ENCODE data around the gene SLFN12L. TPM values are rescaled to one million over a fixed set of nuclear protein-coding genes. Genes with fewer than 3 reads are reported as not detected.
"Not testable (repeated sequence)": the region's sequence is repeated elsewhere in the genome, so short reads cannot be mapped to it uniquely, and the experiment has no call there.

SLFN12L gene
- total RNA-seq (2014; rRNA removed; shearing (Covaris generic)) = 0.72 and 1.4 TPM in 2 replicates

DNA sequence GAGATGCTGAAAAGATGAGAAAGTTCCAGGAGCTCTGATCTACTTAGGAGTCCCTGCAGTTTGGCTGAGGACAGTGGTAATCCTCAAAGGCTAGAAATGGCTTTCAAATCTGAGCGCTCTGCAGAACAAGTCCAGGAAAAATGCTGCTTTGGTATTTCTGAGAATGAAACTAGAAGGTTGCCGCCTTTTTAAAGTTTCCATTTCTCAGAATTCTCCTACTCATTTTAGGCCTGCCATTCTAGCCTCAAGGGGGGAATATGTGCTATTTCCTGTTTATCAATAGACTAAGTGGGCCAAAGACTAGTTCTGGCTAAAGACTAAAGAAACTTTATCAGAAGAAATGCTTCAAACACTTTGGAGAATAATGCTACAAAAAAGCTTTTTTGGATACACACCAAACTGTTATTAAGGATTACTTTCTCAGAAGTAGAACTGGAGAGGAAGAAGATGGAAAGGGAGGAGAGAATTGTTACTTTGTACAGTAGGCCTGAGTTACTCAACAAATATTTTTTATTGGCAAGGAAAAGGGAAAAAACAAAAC is at the start of gene SLFN12L:
SLFN12L (minus strand) TSS at position 78 of the 541 bp plus-strand sequence. CDS start 15,314 bp downstream, outside the sequence.
- Histone ChIP-seq H3K4me3 (no peak within 1 kb of the TSS), H3K27me3 (replicated peaks) (no peaks in the 10 kb centered on the region), H3K9me3 (replicated peaks) (no peaks in the 10 kb centered on the region), H3K36me3 (no peaks in the 10 kb centered on the region), H3K27ac (no peak within 1 kb of the TSS), H3K4me1 (replicated peaks) (peaks cover 17% of the 10 kb centered on the region)
- no peak for DNase-seq (ENCODE audit: low read depth in 1 of 2, low spot score in 2 of 2)

DNA sequence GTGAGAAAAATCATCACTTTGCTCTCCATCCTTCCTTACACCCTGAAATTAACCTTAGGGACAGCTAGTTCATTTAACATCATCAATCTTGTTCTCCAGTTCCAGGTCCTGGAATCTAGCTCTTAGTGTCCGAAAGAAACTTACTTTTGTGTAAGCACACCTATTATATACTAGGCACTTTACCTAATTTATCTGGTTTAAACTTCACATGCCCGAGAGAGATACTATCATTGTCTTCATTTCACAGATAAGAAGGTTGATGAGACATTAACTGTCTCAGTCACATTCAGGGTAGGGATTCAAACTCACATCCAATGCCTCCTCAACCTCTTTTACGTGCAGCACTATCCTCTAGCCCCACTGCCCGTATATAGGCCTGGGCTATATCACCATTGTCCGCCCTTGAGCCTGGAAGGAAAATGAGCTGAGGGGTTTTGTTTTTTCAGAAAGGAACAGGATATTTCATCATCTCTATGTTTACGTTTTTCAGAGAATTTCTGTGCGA is 49.1 kb upstream of the SLFN12L start:
- DNase-seq (ENCODE audit: low read depth in 1 of 2, low spot score in 2 of 2) = peak in 1 of 2 experiments; percentile 3
- Histone ChIP-seq H3K4me1 (replicated peaks) (peaks cover 41% of the 10 kb centered on the region), H3K27me3 (replicated peaks) (no peaks in the 10 kb centered on the region), H3K27ac (peak overlapping the region; percentile 94), H3K4me3 (peak overlapping the region; percentile 81), H3K9me3 (replicated peaks) (no peaks in the 10 kb centered on the region), H3K36me3 (peaks cover 22% of the 10 kb centered on the region)

DNA sequence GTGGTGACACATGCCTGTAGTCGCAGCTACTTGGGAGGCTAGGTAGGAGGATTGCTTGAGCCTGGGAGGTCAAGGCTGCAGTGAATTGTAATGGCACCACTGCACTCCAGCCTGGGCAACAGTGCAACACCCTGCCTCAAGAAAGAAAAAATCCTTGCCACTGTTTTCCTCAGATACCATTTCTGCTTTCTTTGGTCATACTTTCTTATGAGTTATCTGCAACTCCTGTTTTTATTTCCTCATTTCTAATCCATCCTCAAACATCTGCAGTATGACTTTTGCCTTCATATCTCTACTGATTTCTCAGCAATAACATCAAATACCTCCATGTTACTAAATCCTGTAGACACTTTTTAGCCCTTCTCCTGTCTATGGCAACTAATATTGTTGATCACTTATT is 46.6 kb upstream of the SLFN12L start:
- no peaks in the 10 kb centered on the region for H3K27me3 ChIP-seq (replicated peaks)
- no peaks in the 10 kb centered on the region for H3K9me3 ChIP-seq (replicated peaks)
- peaks cover 14% of the 10 kb centered on the region for H3K36me3 ChIP-seq
- H3K4me1 ChIP-seq (replicated peaks) = peaks cover 26% of the 10 kb centered on the region
- H3K4me3 ChIP-seq = no peak overlapping the region
- H3K27ac ChIP-seq = no peak overlapping the region
- no peak for DNase-seq (ENCODE audit: low read depth in 1 of 2, low spot score in 2 of 2)

DNA sequence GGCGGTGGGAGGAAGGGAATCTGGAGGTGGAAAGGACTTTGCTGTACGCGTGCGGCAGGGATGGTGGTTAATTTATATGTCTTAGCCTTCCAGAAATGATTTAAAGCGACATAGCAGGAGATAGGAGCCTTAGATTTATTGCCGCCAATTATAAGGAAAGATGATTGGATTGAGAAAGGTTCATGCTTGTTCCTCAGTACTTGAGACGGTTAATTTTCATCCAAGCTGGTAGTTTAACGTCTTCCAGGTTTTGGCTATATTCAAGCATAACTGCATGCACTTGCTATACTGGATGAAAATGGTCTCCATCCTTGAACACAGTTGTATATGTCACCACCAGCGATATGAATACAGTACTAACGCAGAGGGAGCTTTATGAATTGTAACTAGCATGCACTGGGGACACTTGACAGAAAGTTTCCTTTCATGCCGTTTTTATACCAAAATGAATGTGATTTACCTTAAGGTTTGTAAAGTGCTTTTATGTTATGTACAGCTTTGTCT is 41.5 kb upstream of the SLFN12L start:
- peaks cover 21% of the 10 kb centered on the region for H3K36me3 ChIP-seq
- no peak for DNase-seq (ENCODE audit: low read depth in 1 of 2, low spot score in 2 of 2)
- H3K4me3 ChIP-seq = peak overlapping the region; percentile 58
- no peaks in the 10 kb centered on the region for H3K27me3 ChIP-seq (replicated peaks)
- peak overlapping the region; percentile 62 for H3K27ac ChIP-seq
- H3K4me1 ChIP-seq (replicated peaks) = peaks cover 23% of the 10 kb centered on the region
- no peaks in the 10 kb centered on the region for H3K9me3 ChIP-seq (replicated peaks)

DNA sequence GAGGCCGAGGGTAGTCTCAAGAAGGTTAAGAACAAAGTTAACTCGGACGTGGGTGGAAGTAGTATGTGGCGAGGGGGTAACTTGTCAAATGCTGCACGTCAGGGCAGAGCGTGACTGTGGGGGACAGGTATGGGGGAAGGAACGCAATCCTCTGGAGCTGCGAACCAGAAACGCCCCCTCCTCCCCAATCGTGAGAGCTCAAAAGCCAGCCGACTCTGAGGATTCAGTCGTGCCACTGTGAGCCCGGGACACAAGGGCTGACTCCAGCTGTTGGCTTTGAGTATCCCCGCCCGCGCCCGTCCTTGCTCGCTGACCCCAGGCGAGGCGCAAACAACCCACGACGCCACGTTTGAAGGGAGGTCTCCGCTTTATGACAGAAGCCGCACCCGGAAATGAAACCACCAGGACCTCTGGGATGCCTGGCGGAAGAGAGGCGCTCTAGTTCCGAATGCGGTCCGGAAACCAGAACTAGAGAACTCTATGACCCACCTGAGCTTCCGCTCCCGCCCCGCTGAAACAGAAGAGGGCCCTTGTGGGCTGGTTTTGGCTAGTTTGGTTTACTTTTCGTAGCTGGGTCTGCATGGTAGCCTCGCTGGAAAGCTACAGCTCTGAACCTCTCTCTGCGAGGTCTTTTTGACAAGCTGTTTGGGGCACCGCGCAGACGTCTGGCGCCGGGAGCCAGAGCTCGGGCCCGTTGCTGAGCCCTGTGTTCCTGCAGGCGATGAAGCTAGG is 40.9 kb upstream of the SLFN12L start, which contains the start of gene PEX12:
PEX12 (minus strand) TSS at position 375 of the 732 bp plus-strand sequence. CDS start 550 bp downstream, outside the sequence.
- peaks cover 23% of the 10 kb centered on the region for H3K4me1 ChIP-seq (replicated peaks)
- peak within 1 kb of the TSS; percentile 58 for H3K4me3 ChIP-seq
- no peaks in the 10 kb centered on the region for H3K27me3 ChIP-seq (replicated peaks)
- DNase-seq (ENCODE audit: low read depth in 1 of 2, low spot score in 2 of 2) = peak; percentile 80 to 87
- no peaks in the 10 kb centered on the region for H3K9me3 ChIP-seq (replicated peaks)
- H3K27ac ChIP-seq = peak within 1 kb of the TSS; percentile 62
- H3K36me3 ChIP-seq = peaks cover 26% of the 10 kb centered on the region

DNA sequence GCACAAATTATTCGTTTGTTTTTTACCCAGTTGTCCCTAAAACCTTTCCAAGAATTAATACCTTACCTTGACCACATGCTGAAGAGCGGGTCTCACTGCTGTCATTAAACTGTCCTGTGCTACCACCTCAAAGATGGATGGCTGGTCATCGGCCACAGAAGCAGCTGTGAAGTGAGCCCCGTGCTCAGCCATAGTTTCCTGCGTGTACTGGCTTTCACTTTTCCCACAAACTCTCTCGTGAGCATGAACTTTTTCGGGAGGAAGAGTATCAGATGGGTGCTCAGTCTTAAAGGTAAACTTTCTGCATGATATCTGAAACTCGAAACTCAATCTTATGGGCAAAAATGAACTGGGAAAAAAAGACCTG is 40.3 kb upstream of the SLFN12L start:
- Histone ChIP-seq H3K4me1 (replicated peaks) (peaks cover 23% of the 10 kb centered on the region), H3K27me3 (replicated peaks) (no peaks in the 10 kb centered on the region)
- no peak for DNase-seq (ENCODE audit: low read depth in 1 of 2, low spot score in 2 of 2)

DNA sequence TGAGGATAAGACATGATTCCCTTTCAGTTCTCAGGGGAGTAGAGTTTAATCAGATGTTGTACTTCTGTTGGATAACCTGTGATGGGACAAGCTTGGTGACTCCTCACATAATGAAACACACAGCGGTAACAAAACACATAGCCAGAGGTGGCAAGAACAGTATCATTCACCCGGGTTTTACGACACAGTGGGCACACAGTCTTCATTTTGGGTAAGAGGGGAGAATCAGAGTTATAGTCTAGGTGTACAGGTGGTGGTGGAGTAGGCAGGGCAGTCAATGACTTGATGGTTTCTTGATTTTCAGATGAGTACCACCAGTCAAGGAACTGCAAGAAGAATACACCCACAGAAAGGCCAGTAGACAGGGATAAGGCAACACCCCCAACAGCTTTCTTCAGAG is 38.3 kb upstream of the SLFN12L start:
- Histone ChIP-seq H3K4me3 (no peak overlapping the region), H3K27me3 (replicated peaks) (no peaks in the 10 kb centered on the region), H3K4me1 (replicated peaks) (peaks cover 17% of the 10 kb centered on the region), H3K36me3 (peaks cover 28% of the 10 kb centered on the region), H3K27ac (no peak overlapping the region), H3K9me3 (replicated peaks) (no peaks in the 10 kb centered on the region)
- no peak for DNase-seq (ENCODE audit: low read depth in 1 of 2, low spot score in 2 of 2)

More for the DNA sequence above, 40.3 kb upstream of the SLFN12L start:
- H3K4me3 ChIP-seq = peak overlapping the region; percentile 58
- no peaks in the 10 kb centered on the region for H3K9me3 ChIP-seq (replicated peaks)
- H3K27ac ChIP-seq = peak overlapping the region; percentile 62
- H3K36me3 ChIP-seq = peaks cover 28% of the 10 kb centered on the region

DNA sequence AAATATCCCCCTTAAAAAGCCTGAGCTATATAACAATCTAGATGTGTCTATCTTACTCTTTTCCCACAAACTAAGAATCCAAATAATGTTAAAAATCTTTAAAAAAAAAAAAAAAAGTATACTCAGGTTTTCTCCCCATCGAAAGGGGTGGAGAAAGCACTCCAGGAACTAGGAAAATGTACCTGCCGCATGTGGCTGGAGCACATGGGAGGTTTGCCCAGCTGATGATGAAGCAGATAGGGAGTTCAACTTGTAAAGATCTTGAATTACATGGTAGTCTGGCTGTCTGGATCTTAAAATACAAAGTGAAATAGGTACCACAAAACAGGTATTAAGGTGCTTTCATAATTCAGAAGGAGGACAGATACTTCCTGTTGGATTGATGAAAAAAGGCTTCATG is 31.9 kb upstream of the SLFN12L start:
- H3K27ac ChIP-seq = no peak overlapping the region
- no peaks in the 10 kb centered on the region for H3K27me3 ChIP-seq (replicated peaks)
- H3K4me1 ChIP-seq (replicated peaks) = peaks cover 12% of the 10 kb centered on the region
- no peak overlapping the region for H3K4me3 ChIP-seq
- no peaks in the 10 kb centered on the region for H3K9me3 ChIP-seq (replicated peaks)
- DNase-seq (ENCODE audit: low read depth in 1 of 2, low spot score in 2 of 2) = no peak
- H3K36me3 ChIP-seq = peaks cover 14% of the 10 kb centered on the region

DNA sequence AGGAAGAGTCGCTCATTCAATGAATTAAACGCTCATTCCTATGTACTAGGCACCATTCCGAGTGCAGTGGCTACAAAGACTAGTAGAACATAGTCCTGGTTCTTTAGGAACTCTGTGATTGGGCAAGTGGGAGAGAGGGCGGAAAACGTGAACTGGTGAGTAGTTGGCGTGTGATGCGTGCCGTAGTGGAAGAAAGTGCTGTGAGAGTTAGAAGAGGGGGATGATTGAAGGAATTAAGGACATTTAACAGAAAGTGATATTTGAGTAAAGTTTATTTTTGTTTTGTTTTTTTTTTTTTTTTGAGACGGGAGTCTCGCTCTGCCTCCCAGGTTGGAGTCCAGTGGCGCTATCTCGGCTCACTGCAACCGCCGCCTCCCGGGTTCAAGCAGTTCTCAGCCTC is 31.1 kb upstream of the SLFN12L start:
- H3K4me1 ChIP-seq (replicated peaks) = peaks cover 12% of the 10 kb centered on the region
- H3K36me3 ChIP-seq = peaks cover 8% of the 10 kb centered on the region
- no peak for DNase-seq (ENCODE audit: low read depth in 1 of 2, low spot score in 2 of 2)
- H3K9me3 ChIP-seq (replicated peaks) = no peaks in the 10 kb centered on the region
- peak overlapping the region; percentile 36; the same call in 1 of the 2 replicates for H3K27ac ChIP-seq
- H3K27me3 ChIP-seq (replicated peaks) = no peaks in the 10 kb centered on the region
- peak overlapping the region; percentile 52 for H3K4me3 ChIP-seq

DNA sequence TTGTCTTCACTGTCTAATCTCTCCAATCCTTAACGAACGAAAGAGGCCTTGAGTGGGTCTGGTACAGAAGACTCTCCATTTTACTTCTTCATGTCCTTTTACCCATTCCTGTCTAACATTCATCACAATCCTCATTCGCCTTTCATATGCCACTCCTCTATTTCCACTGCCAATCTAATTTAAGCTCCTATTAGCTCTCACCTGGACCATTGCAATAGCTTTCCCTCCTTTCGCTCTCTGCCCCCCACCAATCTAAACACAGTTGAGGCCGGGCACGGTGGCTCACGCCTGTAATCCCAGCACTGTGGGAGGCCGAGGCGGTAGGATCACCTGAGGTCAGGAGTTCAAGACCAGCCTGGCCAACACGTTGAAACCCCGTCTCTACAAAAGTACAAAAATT is 29.5 kb upstream of the SLFN12L start:
- Histone ChIP-seq H3K4me1 (replicated peaks) (peaks cover 12% of the 10 kb centered on the region), H3K36me3 (peaks cover 5% of the 10 kb centered on the region; the same call in 1 of the 2 replicates), H3K27ac (no peak overlapping the region), H3K27me3 (replicated peaks) (no peaks in the 10 kb centered on the region), H3K4me3 (peak overlapping the region; percentile 52; the same call in 1 of the 2 replicates), H3K9me3 (replicated peaks) (no peaks in the 10 kb centered on the region)
- DNase-seq (ENCODE audit: low read depth in 1 of 2, low spot score in 2 of 2) = no peak

DNA sequence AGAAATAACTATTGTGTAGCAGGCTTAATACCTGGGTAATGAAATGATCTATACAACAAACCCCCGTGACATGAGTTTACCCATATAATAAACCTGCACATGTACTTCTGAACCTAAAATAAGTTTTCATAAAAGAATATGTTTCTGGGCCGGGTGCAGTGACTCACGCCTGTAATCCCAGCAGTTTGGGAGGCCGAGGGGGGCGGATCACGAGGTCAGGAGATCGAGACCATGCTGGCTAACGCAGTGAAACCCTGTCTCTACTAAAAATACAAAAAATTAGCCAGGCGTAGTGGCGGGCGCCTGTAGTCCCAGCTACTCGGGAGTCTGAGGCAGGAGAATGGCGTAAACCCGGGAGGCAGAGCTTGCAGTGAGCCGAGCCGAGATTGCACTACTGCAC is 25.7 kb upstream of the SLFN12L start:
- H3K4me1 ChIP-seq (replicated peaks); H3K27me3 ChIP-seq (replicated peaks); DNase-seq (ENCODE audit: low read depth in 1 of 2, low spot score in 2 of 2); H3K36me3 ChIP-seq; H3K4me3 ChIP-seq; H3K27ac ChIP-seq; H3K9me3 ChIP-seq (replicated peaks): not testable (repeated sequence)

DNA sequence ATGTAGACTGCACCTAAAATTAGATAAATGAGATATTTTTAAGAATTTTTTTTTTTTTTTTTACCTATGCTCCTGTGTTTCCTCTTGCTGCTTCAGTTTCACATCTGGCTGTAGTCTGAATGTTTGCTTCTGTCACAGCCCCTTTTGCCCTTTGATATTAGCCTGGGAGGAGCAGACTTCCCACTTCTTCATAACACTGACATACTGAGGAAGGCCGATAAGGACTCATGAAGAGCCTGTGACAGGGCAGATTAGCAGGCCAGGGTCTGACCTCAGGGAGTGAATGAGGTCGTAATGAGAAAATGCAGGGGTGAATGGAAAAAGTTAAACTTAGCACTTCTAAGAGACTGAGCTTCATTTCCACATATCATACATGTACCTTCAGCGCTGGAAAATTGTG is 23.2 kb upstream of the SLFN12L start, which contains the start of gene SLFN14:
SLFN14 (minus strand) TSS at position 117 of the 400 bp plus-strand sequence. CDS start 2,757 bp downstream, outside the sequence.
- Histone ChIP-seq H3K4me1 (replicated peaks) (no peaks in the 10 kb centered on the region), H3K9me3 (replicated peaks) (no peaks in the 10 kb centered on the region), H3K27me3 (replicated peaks) (no peaks in the 10 kb centered on the region; the same call in 1 of the 2 replicates), H3K4me3 (no peak within 1 kb of the TSS), H3K36me3 (no peaks in the 10 kb centered on the region), H3K27ac (no peak within 1 kb of the TSS)
- no peak for DNase-seq (ENCODE audit: low read depth in 1 of 2, low spot score in 2 of 2)

DNA sequence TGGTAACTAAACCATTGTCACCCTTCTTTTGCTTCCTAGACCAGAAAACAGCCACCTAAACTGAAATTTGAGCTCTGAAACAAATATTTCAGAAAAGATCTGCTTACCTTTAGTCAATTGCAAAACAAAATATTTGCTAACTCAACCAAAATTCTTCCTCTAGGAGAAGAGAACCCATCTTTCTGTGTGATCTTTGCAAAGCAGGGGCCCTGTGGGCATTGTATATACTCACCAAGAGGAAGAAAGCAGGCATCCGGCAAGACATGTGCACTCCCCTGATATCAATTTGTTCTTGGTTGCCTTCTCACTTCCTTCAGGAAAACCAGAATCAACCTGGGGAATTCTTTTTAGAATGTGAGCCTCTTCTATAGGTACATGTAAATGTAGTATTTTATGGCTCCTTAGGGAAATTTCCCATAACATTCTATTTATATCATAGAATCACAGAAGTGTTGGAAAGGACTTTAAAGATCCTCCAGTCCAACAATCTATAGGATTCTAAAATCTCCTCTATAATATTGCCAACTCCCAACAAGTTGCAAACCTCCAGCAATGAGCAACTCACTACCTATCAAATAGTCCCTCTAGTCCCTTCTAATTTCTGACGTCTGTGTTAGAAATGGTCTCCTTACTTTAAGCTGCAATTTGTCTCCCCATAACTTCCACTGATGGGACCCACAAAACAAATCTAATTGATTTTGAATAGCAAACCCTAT is 22.2 kb upstream of the SLFN12L start:
- Histone ChIP-seq H3K9me3 (replicated peaks) (no peaks in the 10 kb centered on the region), H3K36me3 (no peaks in the 10 kb centered on the region), H3K27me3 (replicated peaks) (no peaks in the 10 kb centered on the region; the same call in 1 of the 2 replicates), H3K4me1 (replicated peaks) (no peaks in the 10 kb centered on the region), H3K4me3 (no peak overlapping the region), H3K27ac (no peak overlapping the region)
- no peak for DNase-seq (ENCODE audit: low read depth in 1 of 2, low spot score in 2 of 2)
